Tibial artery (tissue), 4 donors: ENCODE results near the gene KLHL2.
"Not testable (repeated sequence)": the region's sequence is repeated elsewhere in the genome, so short reads cannot be mapped to it uniquely, and the experiment has no call there.

Experiments
- DNase-seq, 2 donors: peaks; one replicate each; pipeline ENCODE4 v3.0.0-alpha.2; 2019
- H3K27ac ChIP-seq, 2 donors: fragments of 200-600 bp; sonication (generic) in 1 of 2; 1 replicate in 1 of 2; 2 replicates in 1 of 2; pipeline ENCODE4 v1.5.1; 2018 to 2019; ENCODE audit warnings: mild to moderate bottlenecking in 1 of 2
- H3K27me3 ChIP-seq, 2 donors: fragments of 200-600 bp; sonication (generic) in 1 of 2; one replicate each; pipeline versions ENCODE4 v1.5.1 to v1.6.0; 2016 to 2019
- H3K36me3 ChIP-seq, 3 donors: fragments of 200-600 bp; sonication (generic) in 2 of 3; one replicate each; pipeline ENCODE4 v1.5.1; 2016 to 2019; ENCODE audit warnings: mild to moderate bottlenecking in 2 of 3
- H3K4me1 ChIP-seq, 4 donors: fragments of 200-600 bp; sonication (generic) in 2 of 4; 1 replicate in 3 of 4; 2 replicates in 1 of 4; pipeline ENCODE4 v1.5.1; 2016 to 2019
- H3K4me3 ChIP-seq, 2 donors: fragments of 200-600 bp; sonication (generic) in 1 of 2; 1 replicate in 1 of 2; 2 replicates in 1 of 2; pipeline ENCODE4 v1.5.1; 2018 to 2019; ENCODE audit warnings: mild to moderate bottlenecking in 2 of 2
- H3K9me3 ChIP-seq, 3 donors: fragments of 200-600 bp; sonication (generic) in 1 of 3; one replicate each; pipeline ENCODE4 v1.5.1; 2016 to 2019
- CTCF ChIP-seq, 2 experiments: fragments of 200-600 bp in 1 of 2; fragments of 450-650 bp in 1 of 2; IDR thresholded peaks; one replicate each; pipeline ENCODE4 v1.5.1; 2017 to 2019; ENCODE audit warnings: antibody characterized with exemption in 2 of 2, mild to moderate bottlenecking in 1 of 2, moderate library complexity in 1 of 2
- intact Hi-C: fragments of 100-400 bp; cut with DNase I; formaldehyde crosslinking; loops from one replicate; pipeline ENCODE4 v1.15.0; 2023; ENCODE audit warnings: low total_unique reads

KLHL2 gene

GRCh38 chr4:165248102-165248501, 40.7 kb downstream of the KLHL2 start:
- Histone ChIP-seq H3K4me1 (no peaks in the 10 kb centered on the region), H3K27me3 (no peaks in the 10 kb centered on the region), H3K36me3 (no peaks in the 10 kb centered on the region), H3K27ac (no peak overlapping the region), H3K4me3 (no peak overlapping the region), H3K9me3 (no peaks in the 10 kb centered on the region)
- DNase-seq, result no peak
- intact Hi-C loops, result no loop called here
- TF ChIP-seq CTCF (IDR thresholded peaks at IDR 0.05), result no peak

GRCh38 chr4:165248904-165249303, 41.5 kb downstream of the KLHL2 start:
- H3K4me1 ChIP-seq, DNase-seq, H3K9me3 ChIP-seq, intact Hi-C loops, H3K27me3 ChIP-seq, H3K27ac ChIP-seq, H3K36me3 ChIP-seq, H3K4me3 ChIP-seq: not testable (repeated sequence)

GRCh38 chr4:165254771-165255170, 47.4 kb downstream of the KLHL2 start:
- H3K27me3 ChIP-seq, intact Hi-C loops, DNase-seq, H3K36me3 ChIP-seq, H3K4me3 ChIP-seq, H3K4me1 ChIP-seq, H3K9me3 ChIP-seq, H3K27ac ChIP-seq: not testable (repeated sequence)

GRCh38 chr4:165255439-165255838, 48.1 kb downstream of the KLHL2 start:
- H3K27me3 ChIP-seq, intact Hi-C loops, H3K4me3 ChIP-seq, H3K9me3 ChIP-seq, H3K4me1 ChIP-seq, H3K36me3 ChIP-seq, H3K27ac ChIP-seq: not testable (repeated sequence)
- DNase-seq, result peak in 1 of 2 donors; percentile 55

- DNase-seq, H3K36me3 ChIP-seq, intact Hi-C loops, H3K9me3 ChIP-seq, H3K4me3 ChIP-seq, H3K27ac ChIP-seq, H3K4me1 ChIP-seq, H3K27me3 ChIP-seq: not testable (repeated sequence)
These were observed 48.8 kb downstream of the KLHL2 start for GRCh38 chr4:165256074-165256659.

GRCh38 chr4:165259776-165260175, 52.4 kb downstream of the KLHL2 start:
- intact Hi-C loops, H3K4me3 ChIP-seq, H3K4me1 ChIP-seq: not testable (repeated sequence)

GRCh38 chr4:165262306-165262705, 54.9 kb downstream of the KLHL2 start:
- H3K9me3 ChIP-seq, H3K4me1 ChIP-seq, H3K4me3 ChIP-seq, intact Hi-C loops, H3K27me3 ChIP-seq, DNase-seq, H3K27ac ChIP-seq, H3K36me3 ChIP-seq: not testable (repeated sequence)

More at GRCh38 chr4:165259776-165260175, 52.4 kb downstream of the KLHL2 start:
- H3K27ac ChIP-seq, H3K27me3 ChIP-seq, DNase-seq, H3K9me3 ChIP-seq, H3K36me3 ChIP-seq: not testable (repeated sequence)

GRCh38 chr4:165263466-165263865, 56.1 kb downstream of the KLHL2 start:
- H3K4me1 ChIP-seq, H3K4me3 ChIP-seq, H3K27me3 ChIP-seq, H3K36me3 ChIP-seq, intact Hi-C loops, DNase-seq, H3K27ac ChIP-seq, H3K9me3 ChIP-seq: not testable (repeated sequence)

- H3K4me1 ChIP-seq, H3K9me3 ChIP-seq, H3K27ac ChIP-seq, H3K27me3 ChIP-seq, H3K4me3 ChIP-seq, H3K36me3 ChIP-seq, intact Hi-C loops, DNase-seq: not testable (repeated sequence)
These were observed 62.6 kb downstream of the KLHL2 start for GRCh38 chr4:165269931-165270330.

GRCh38 chr4:165273443-165273842, 66.1 kb downstream of the KLHL2 start:
- DNase-seq, H3K4me1 ChIP-seq, H3K27ac ChIP-seq, H3K27me3 ChIP-seq, intact Hi-C loops, H3K9me3 ChIP-seq, H3K4me3 ChIP-seq: not testable (repeated sequence)
- peaks cover 0 to 15% (median 6%) of the 10 kb centered on the region in 3 donors for H3K36me3 ChIP-seq

- intact Hi-C loops, H3K27me3 ChIP-seq, DNase-seq, H3K4me1 ChIP-seq, H3K9me3 ChIP-seq, H3K27ac ChIP-seq, H3K4me3 ChIP-seq: not testable (repeated sequence)
- peaks cover 0 to 16% (median 10%) of the 10 kb centered on the region in 3 donors for H3K36me3 ChIP-seq
These were observed 68.0 kb downstream of the KLHL2 start for GRCh38 chr4:165275357-165275756.

GRCh38 chr4:165279531-165279930, 72.2 kb downstream of the KLHL2 start:
- intact Hi-C loops, H3K9me3 ChIP-seq, DNase-seq, H3K27ac ChIP-seq, H3K27me3 ChIP-seq, H3K4me3 ChIP-seq, H3K4me1 ChIP-seq: not testable (repeated sequence)
- H3K36me3 ChIP-seq, result peaks cover 4 to 15% (median 10%) of the 10 kb centered on the region in 3 donors

GRCh38 chr4:165284697-165285096, 77.3 kb downstream of the KLHL2 start:
- intact Hi-C loops, H3K9me3 ChIP-seq, H3K4me3 ChIP-seq, H3K27me3 ChIP-seq, H3K27ac ChIP-seq, DNase-seq, H3K4me1 ChIP-seq, H3K36me3 ChIP-seq: not testable (repeated sequence)
